KMS-11 (cell line): ENCODE data around the gene WASF1.

ENCODE experiments used
- H2AFZ ChIP-seq: fragments of 200-600 bp; sonication (generic); 2 replicates; pipeline ENCODE4 v1.6.1; 2016; ENCODE audit warnings: antibody characterized with exemption, mixed run types, low read depth
- H3K27ac ChIP-seq: fragments of 200-600 bp; sonication (generic); 2 replicates; pipeline ENCODE4 v1.6.1; 2016; ENCODE audit warnings: mild to moderate bottlenecking, mixed run types
- H3K27me3 ChIP-seq: fragments of 200-600 bp; sonication (generic); 2 replicates; pipeline ENCODE4 v1.6.1; 2017; ENCODE audit warnings: mild to moderate bottlenecking, low read depth, mixed run types, moderate library complexity; ENCODE audit not compliant: insufficient read depth
- H3K36me3 ChIP-seq: fragments of 200-600 bp; sonication (generic); 2 replicates; pipeline ENCODE4 v1.6.1; 2017; ENCODE audit warnings: mild to moderate bottlenecking, mixed run types; ENCODE audit not compliant: insufficient read depth
- H3K4me1 ChIP-seq: fragments of 200-600 bp; sonication (generic); 2 replicates; pipeline ENCODE4 v1.6.1; 2016; ENCODE audit warnings: mild to moderate bottlenecking, low read depth, mixed run types; ENCODE audit not compliant: poor library complexity, severe bottlenecking
- H3K4me2 ChIP-seq: fragments of 200-600 bp; sonication (generic); 2 replicates; pipeline ENCODE4 v1.7.0; 2016; ENCODE audit warnings: mild to moderate bottlenecking, mixed run types
- H3K4me3 ChIP-seq: fragments of 200-600 bp; sonication (generic); IDR thresholded peaks from 2 replicates; pipeline ENCODE4 v1.6.1; 2017; ENCODE audit warnings: low read depth, low read length, mixed read lengths; ENCODE audit not compliant: insufficient read depth
- H3K79me2 ChIP-seq: fragments of 200-600 bp; sonication (generic); 2 replicates; pipeline ENCODE4 v1.6.1; 2016; ENCODE audit warnings: low read depth, mixed run types; ENCODE audit not compliant: insufficient read depth
- H3K9ac ChIP-seq: fragments of 200-600 bp; sonication (generic); 2 replicates; pipeline ENCODE4 v1.6.1; 2016; ENCODE audit warnings: mild to moderate bottlenecking, mixed run types
- H4K20me1 ChIP-seq: fragments of 200-600 bp; sonication (generic); 2 replicates; pipeline ENCODE4 v1.6.1; 2016; ENCODE audit warnings: mild to moderate bottlenecking, mixed run types; ENCODE audit not compliant: insufficient read depth
- CTCF ChIP-seq: fragments of 200-600 bp; sonication (generic); conservative IDR thresholded peaks from 2 replicates; pipeline ENCODE4 v1.6.1; 2017; ENCODE audit warnings: low read depth, mild to moderate bottlenecking, antibody characterized with exemption, low read length, moderate library complexity, mixed read lengths

WASF1 gene

GRCh38 chr6:110183292-110183885 is 3.9 kb upstream of the WASF1 start:
- Histone ChIP-seq H2AFZ (no peak overlapping the region), H3K27me3 (no peaks in the 10 kb centered on the region), H3K4me1 (peaks cover 34% of the 10 kb centered on the region), H4K20me1 (no peaks in the 10 kb centered on the region), H3K4me2 (no peak overlapping the region), H3K27ac (no peak overlapping the region), H3K36me3 (no peaks in the 10 kb centered on the region), H3K9ac (no peak overlapping the region), H3K4me3 (no peak overlapping the region), H3K79me2 (peaks cover 45% of the 10 kb centered on the region)
- TF ChIP-seq CTCF: no peak

- Histone ChIP-seq H3K9ac (peak overlapping the region; percentile 60; the same call in 1 of the 2 replicates), H3K27me3 (no peaks in the 10 kb centered on the region), H3K4me3 (no peak overlapping the region), H3K79me2 (peaks cover 36% of the 10 kb centered on the region), H3K4me2 (peak overlapping the region; percentile 95), H3K27ac (no peak overlapping the region), H3K36me3 (no peaks in the 10 kb centered on the region), H2AFZ (peak overlapping the region; percentile 90; the same call in 1 of the 2 replicates), H4K20me1 (no peaks in the 10 kb centered on the region), H3K4me1 (peaks cover 42% of the 10 kb centered on the region)
- TF ChIP-seq CTCF: no peak
Measured at GRCh38 chr6:110181131-110182030, 1.9 kb upstream of the WASF1 start.

GRCh38 chr6:110180228-110181008 is 948 bp upstream of the WASF1 start, which contains the start of gene CDC40:
Gene CDC40, plus strand, starts transcription at chr6:110180427. Its CDS starts 18 bp downstream, at chr6:110180445.
- no peak within 1 kb of the TSS for H3K4me3 ChIP-seq
- no peaks in the 10 kb centered on the region for H3K27me3 ChIP-seq
- H4K20me1 ChIP-seq: no peaks in the 10 kb centered on the region
- H3K79me2 ChIP-seq: peaks cover 36% of the 10 kb centered on the region
- peak within 1 kb of the TSS; percentile 90 for H2AFZ ChIP-seq
- H3K4me2 ChIP-seq: peak within 1 kb of the TSS; percentile 95
- H3K9ac ChIP-seq: peak within 1 kb of the TSS; percentile 60; the same call in 1 of the 2 replicates
- H3K27ac ChIP-seq: peak within 1 kb of the TSS; percentile 48
- peaks cover 32% of the 10 kb centered on the region for H3K4me1 ChIP-seq
- no peaks in the 10 kb centered on the region for H3K36me3 ChIP-seq
- TF ChIP-seq CTCF: no peak

- peak; percentile 37; the same call in 1 of the 2 replicates for TF ChIP-seq CTCF
- no peaks in the 10 kb centered on the region for H3K27me3 ChIP-seq
- H4K20me1 ChIP-seq: no peaks in the 10 kb centered on the region
- no peak overlapping the region; the same call in 1 of the 2 replicates for H3K9ac ChIP-seq
- H3K4me3 ChIP-seq: no peak overlapping the region
- H3K36me3 ChIP-seq: no peaks in the 10 kb centered on the region
- H3K4me2 ChIP-seq: peak overlapping the region; percentile 83
- peak overlapping the region; percentile 90 for H2AFZ ChIP-seq
- H3K4me1 ChIP-seq: peaks cover 26% of the 10 kb centered on the region
- peaks cover 32% of the 10 kb centered on the region for H3K79me2 ChIP-seq
- H3K27ac ChIP-seq: no peak overlapping the region
Measured at GRCh38 chr6:110178626-110179405, 654 bp downstream of the WASF1 start.
